RWPE1 (cell line): Measurements from ENCODE around the gene PTCRA.

ENCODE experiments used
- CTCF ChIA-PET: fragments of 350-600 bp; sonication (Branson Sonifier 250); formaldehyde crosslinking; extraction: SDS; loops from one replicate; lab custom pipeline; 2021; lab: Yijun Ruan, JAX
- POLR2A ChIA-PET: fragments of 400-600 bp; formaldehyde crosslinking; extraction: SDS; loops from one replicate; lab custom pipeline; 2020; ENCODE audit warnings: antibody characterized with exemption; ENCODE audit not compliant: low non-redundant PET; lab: Yijun Ruan, JAX
- DNase-seq: peaks from one replicate; pipeline ENCODE4 v3.0.0; 2012; ENCODE audit warnings: low spot score
- H3K27ac ChIP-seq: fragments of 450-650 bp; 2 replicates; pipeline ENCODE4 v1.5.1; 2017
- TF ChIP-seq, protein P1 (sequence below): fragments of 450-650 bp; conservative IDR thresholded peaks from 2 replicates; pipeline ENCODE4 v1.5.1; 2017; ENCODE audit warnings: low read depth, mild to moderate bottlenecking

PTCRA gene, protein sequence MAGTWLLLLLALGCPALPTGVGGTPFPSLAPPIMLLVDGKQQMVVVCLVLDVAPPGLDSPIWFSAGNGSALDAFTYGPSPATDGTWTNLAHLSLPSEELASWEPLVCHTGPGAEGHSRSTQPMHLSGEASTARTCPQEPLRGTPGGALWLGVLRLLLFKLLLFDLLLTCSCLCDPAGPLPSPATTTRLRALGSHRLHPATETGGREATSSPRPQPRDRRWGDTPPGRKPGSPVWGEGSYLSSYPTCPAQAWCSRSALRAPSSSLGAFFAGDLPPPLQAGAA

DNA sequence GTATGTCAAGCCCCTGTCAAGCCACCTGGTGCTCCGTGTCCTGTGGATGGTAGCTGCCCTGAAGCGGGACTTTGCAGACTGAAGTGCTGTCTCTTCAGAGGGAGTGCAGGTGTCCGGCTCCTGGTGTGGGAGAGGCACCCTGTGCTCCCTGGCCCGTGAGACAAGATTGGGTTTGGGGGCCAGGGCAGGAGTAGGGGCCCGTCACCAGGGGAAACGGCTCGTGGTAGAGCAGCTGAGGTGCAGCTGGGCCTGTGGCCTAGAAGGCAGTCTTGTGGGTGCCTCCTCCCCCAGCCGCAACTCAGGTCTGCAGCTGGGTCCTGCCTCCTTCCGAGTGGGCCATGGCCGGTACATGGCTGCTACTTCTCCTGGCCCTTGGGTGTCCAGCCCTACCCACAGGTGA, at the start of gene PTCRA:
PTCRA (plus strand) TSS at position 322 of the 400 bp plus-strand sequence; CDS start at position 339, 17 bp downstream.
- TF ChIP-seq, protein P1, sequence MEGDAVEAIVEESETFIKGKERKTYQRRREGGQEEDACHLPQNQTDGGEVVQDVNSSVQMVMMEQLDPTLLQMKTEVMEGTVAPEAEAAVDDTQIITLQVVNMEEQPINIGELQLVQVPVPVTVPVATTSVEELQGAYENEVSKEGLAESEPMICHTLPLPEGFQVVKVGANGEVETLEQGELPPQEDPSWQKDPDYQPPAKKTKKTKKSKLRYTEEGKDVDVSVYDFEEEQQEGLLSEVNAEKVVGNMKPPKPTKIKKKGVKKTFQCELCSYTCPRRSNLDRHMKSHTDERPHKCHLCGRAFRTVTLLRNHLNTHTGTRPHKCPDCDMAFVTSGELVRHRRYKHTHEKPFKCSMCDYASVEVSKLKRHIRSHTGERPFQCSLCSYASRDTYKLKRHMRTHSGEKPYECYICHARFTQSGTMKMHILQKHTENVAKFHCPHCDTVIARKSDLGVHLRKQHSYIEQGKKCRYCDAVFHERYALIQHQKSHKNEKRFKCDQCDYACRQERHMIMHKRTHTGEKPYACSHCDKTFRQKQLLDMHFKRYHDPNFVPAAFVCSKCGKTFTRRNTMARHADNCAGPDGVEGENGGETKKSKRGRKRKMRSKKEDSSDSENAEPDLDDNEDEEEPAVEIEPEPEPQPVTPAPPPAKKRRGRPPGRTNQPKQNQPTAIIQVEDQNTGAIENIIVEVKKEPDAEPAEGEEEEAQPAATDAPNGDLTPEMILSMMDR = no peak
- POLR2A ChIA-PET = no interaction called here
- CTCF ChIA-PET = interaction anchor here (0.7 kb wide), 1 partner anchor 618 kb away, joined by 4 read pairs; no protein-coding TSS in a partner anchor
- no peak for DNase-seq
- no peak within 1 kb of the TSS for H3K27ac ChIP-seq

DNA sequence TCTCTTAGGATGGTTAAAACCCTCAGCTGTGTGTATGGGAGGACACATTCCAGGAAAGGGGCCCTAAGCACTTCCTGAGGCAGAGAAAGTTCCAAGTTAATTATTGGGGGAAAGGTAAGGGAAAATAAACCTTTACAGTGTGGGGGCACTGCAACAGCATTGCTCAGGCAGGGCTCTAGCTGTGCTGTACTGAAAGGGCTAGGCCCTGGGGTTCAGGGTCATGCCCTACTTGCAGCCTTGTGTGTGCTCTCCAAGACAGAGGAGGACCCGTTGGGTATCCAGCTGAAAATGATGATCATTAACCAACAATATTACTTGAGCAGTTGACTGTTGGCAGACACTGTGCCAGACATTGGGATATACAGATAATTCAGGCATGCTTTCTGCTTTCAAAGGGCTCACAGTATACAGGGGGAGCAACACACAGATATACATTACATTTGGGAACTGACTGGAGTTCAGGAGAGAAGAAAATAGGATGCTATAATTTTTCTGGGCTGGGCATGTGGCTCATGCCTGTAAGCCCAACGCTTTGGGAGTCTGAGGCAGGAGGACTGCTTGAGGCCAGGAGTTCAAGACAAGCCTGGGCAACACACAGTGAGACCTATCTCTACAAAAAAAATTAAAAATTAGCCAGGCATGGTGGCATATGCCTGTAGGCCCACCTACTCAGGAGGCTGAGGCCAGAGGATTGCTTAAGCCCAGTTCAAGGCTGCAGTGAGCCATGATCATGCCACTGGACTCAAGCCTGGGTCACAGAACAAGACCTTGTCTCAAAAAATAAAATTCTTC, 45.5 kb upstream of the PTCRA start:
- peak overlapping the region; percentile 21 for H3K27ac ChIP-seq
- no peak for DNase-seq
- POLR2A ChIA-PET = interaction anchor here (0.5 kb wide), 1 partner anchor 168 kb away, joined by 3 read pairs; no protein-coding TSS in a partner anchor
- TF ChIP-seq, protein P1 = no peak
- CTCF ChIA-PET = interaction anchor here (0.7 kb wide), 1 partner anchor 741 kb away, joined by 4 read pairs; no protein-coding TSS in a partner anchor

DNA sequence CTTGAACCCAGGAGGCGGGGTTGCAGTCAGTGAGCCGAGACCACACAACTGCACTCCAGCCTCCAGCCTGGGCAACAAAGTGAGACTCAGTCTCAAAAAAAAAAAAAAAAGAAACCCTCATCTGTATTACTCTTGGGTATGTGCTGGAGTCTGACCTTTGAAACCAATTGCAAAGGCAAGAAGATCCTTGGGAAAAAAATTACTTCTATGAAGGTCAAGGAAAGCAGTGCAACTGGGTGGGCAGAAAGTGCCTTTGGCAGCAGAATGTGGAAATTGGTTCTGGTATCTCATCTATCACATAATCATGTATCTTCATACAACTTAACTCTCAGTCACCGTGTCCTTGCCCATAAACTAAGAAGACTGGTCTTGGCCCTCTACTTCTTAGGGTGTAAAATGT, 44.1 kb upstream of the PTCRA start:
- TF ChIP-seq, protein P1 = no peak
- no peak overlapping the region for H3K27ac ChIP-seq
- DNase-seq = no peak
- ChIA-PET CTCF (interaction anchor here (0.6 kb wide), 1 partner anchor 32 kb away, joined by 7 read pairs; no protein-coding TSS in a partner anchor), POLR2A (interaction anchor here (0.7 kb wide), 1 partner anchor 120 kb away, joined by 5 read pairs; no protein-coding TSS in a partner anchor)

DNA sequence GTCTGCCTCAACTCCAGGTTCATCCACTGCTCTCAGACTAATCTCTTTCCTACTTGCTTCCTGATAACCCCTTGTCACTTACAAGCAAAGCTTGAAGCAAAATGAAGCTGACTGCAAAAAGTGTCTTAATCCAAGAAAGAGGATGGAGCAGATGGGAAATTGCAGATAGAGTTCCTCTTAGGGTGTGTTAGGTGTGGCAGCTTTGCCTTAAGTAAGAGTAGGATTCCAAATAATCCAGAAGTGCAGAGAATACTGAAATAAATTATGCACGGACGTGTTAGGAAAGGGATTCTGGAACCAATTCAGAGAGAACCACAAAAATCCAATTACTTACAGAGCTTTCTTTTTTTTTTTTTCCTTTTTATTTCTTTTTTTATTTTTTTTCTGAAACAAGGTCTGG, 42.5 kb upstream of the PTCRA start:
- H3K27ac ChIP-seq = no peak overlapping the region
- DNase-seq = no peak
- ChIA-PET CTCF (interaction anchor here (0.9 kb wide), 1 partner anchor 11 kb away, joined by 3 read pairs; no protein-coding TSS in a partner anchor), POLR2A (interaction anchor here (0.6 kb wide), 1 partner anchor 464 kb away, joined by 4 read pairs; no protein-coding TSS in a partner anchor)
- TF ChIP-seq, protein P1 = no peak

DNA sequence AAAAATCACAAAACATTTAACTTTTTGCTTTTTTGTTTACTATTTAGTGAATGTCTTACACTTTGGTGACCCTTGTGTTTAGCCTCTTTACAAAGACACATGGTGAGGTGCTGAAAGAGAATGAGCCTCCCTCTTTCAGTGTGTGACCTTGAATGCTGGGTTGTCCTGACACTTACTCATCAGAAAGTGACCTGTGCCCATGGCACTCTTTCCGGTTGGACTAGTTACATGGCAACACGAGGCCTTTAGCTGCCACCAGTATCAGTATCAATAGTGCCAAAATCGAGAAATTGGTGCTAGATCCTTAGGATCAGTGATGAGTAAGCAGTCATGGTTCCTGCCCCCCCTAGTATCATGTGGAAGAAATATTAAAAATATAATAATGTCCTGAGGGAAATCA, 38.2 kb upstream of the PTCRA start:
- ChIA-PET CTCF (interaction anchor here (0.5 to 0.7 kb wide), 3 partner anchors 206 to 282 kb away, joined by 3 read pairs; no protein-coding TSS in a partner anchor), POLR2A (no interaction called here)
- H3K27ac ChIP-seq = peak overlapping the region; percentile 73
- no peak for DNase-seq
- TF ChIP-seq, protein P1 = no peak
